Hippocampal formation (tissue), 2 donors: Measurements from ENCODE around the gene LAMA2.

Experiments
- DNase-seq, 2 donors: peaks; one replicate each; lab custom pipeline; 2025; lab: John Stamatoyannopoulos, UW

LAMA2 gene

DNA sequence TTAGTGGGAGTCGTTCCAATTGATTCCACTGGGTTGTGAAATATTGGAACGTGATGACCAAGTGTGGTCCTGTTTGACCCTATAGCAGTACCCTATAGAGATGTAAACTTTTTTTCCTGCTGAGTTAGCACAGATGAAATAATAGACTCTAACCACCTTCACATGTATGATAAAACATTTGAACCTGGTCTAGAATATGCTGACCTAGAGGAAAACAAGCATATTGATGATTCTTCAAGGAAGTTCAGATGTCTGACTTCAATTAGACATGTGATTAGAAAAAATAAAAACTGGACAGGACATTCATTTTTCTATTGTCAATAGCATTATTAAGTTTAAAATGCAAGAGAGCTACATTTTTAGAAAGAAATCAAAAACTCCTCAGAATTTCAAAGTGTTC, 424.9 kb downstream of the LAMA2 start:
- no peak for DNase-seq

DNA sequence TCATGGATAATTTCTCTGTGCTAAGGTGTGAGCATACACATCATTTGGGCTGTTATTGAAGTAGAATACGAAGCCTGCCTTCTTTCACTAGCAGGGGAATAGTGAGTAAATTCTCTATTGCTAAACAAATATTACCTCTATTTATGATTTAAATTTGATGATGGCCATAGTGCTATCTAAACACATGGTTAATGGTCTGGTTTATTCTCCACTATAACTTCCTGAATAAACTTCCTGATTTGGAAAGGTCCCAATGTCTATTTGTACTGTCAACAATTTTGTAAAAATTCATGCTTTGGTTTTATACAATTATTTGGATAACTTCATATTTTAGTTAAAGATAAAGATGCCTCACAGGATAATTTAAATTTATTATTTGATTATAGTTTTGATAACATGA, 426.2 kb downstream of the LAMA2 start:
- DNase-seq, result no peak

DNA sequence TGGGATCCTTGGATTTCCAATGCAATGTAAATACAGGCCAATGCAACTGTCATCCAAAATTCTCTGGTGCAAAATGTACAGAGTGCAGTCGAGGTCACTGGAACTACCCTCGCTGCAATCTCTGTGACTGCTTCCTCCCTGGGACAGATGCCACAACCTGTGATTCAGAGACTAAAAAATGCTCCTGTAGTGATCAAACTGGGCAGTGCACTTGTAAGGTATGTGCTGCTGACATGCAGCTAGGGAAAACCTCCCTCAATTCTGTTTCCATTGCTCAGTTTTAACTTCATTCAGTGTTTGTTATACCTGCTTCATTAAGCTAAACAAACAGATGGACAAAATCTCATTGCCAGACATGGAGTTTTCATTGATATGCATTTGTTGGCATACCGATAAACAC, 429.9 kb downstream of the LAMA2 start:
- DNase-seq, result no peak

DNA sequence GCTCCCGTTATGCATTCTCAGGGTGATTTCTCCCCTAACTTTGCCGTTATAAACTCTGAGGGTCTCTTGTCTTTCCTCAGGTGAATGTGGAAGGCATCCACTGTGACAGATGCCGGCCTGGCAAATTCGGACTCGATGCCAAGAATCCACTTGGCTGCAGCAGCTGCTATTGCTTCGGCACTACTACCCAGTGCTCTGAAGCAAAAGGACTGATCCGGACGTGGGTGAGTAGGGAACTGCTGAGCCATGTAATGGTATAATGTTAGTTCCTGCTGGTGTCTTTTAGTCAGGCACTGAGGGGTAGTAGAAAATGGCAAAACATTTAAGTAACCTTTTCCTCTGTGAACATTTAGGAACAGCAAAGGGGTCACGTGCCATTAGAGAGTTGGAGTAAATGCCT, 431.6 kb downstream of the LAMA2 start:
- no peak for DNase-seq

DNA sequence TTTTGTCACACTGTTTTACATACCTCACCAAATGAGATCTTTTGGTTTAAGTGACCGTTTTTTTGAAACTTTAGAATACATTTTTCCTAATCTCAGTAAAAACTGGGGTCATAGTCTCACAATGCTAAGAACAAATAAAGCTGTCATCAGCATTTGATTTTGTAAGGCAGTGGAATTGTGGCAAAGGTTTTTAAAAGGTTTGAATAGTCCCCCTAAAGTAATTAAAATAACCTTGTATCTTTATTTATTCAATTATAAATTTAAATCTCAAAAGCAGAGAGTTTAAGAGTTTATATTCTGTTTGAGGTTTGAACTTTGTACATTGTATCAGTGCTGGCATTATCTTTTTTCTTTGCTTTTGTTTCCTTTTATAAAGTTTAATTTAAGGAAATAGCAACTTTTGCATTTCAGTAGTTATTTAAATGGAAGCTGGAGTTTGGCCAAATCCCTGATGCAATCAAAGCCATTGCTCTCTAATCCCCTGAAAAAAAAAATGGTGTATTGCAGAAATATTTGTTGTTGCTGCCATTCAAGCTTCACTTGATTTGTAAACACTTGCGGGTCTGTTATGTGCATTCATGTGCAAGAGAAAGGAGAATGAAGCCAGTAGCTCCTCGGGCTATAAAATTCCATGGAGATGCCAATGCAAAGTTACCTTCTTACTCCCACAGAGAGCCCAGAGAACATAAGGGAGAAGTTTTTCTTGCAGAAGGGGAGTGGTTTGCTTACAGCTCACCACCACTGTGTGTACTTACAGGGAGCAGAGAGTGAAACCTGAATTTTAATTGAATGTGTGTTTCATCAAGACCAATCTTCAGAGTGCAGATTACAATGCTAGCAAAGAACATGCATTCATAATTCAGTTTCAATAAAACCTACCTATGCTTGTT, 435.2 kb downstream of the LAMA2 start:
- DNase-seq, result no peak

DNA sequence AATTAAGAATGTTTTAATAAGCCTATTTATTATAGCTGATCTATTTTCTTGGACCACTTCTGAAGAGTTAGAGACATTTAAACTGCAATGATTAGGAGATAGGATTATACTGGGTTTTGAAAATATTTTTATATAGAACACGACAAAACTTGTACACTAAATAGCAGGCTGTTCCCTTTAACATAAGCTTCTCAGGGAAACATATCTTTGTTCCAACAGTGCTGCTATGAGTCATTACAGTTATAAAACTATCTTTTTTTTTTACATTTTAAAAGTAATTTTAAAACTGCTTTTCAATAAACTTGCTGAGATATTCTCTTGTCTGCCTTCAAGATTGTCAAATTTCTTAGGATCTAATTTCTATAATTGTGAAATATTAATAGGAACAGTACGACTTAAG, 438.0 kb downstream of the LAMA2 start:
- no peak for DNase-seq

DNA sequence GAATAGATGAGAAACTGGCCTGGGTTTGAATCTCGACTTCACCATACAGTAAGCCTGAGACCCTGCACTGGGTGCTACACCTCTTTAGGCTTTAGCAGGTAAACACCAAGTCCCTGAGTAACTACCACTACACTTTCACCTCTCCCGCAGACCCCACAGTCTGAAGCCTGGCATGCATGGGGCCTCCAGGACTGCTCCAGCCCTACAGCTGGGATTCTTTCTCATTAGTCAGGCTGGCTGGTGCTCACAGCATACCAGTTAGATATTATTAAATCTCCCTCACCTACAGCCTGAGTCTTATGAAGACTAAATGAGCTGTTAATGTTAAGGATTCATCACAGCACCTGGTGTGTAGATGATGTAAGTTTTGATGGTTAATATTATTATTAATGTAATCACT, 438.4 kb downstream of the LAMA2 start:
- DNase-seq, result no peak

DNA sequence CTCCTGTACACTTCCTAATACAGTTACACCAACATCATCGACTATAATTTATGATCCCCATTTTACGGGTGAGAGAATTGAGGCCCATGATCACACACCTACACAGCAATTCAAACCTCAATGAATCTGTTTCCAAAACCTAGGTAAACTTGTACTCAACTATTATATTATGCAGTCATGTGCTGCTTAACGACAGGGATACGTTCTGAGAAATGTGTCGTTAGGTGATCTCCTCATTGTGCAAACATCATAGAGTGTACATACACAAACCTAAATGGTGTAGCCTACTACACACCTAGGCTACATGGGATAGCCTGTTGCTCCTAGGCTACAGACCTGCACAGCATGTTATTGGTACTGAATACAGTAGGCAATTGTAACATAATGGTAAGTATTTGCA, 441.4 kb downstream of the LAMA2 start:
- no peak for DNase-seq

DNA sequence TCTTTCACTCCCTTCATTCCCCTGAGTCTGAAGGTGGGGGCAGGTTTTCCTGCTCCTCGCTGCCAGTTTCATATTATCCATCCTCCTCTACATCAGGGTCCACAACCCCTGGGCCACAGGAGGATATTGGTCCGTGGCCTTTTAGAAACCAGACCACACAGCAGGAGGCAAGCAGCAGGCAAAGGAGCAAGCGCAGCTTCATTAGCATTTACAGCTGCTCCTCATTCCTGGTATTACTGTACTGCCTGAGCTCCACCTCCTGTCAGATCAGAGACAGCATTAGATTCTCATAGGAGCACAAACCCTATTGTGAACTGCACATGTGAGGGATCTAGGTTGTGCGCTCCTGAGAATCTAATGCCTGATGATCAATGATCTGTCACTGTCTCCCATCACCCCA, 446.7 kb downstream of the LAMA2 start:
- DNase-seq, result no peak

DNA sequence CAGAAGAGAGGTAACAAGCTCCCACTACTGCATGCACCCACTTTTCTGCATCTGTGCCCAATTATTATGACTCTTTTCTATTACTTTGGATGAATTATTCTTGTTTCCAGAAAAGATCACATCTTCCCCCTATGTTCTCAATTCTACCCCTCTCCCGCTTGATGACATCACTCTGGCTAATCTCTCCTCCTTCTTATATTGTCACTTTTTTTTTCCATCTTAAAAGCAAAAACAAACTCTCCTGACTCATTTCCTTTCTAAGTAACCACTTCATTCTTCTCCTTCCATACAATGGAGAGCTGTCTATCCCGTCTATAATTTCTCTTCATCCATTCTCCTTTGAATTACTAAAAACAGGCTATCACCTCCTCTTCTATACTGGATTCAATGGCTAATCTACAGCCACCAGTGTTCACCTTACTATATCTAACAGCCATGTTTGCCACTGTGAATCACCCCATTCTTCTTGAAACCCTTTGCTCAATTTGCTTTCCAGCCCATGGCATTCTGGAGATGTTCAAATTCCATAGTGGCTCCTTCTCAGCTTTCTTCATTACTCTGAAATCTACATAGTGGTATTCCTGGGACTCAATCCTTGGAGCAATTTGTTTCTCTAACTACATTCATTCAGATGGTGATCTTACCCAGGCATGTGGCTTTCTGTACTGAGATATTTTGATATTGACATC, 448.7 kb downstream of the LAMA2 start:
- no peak for DNase-seq

DNA sequence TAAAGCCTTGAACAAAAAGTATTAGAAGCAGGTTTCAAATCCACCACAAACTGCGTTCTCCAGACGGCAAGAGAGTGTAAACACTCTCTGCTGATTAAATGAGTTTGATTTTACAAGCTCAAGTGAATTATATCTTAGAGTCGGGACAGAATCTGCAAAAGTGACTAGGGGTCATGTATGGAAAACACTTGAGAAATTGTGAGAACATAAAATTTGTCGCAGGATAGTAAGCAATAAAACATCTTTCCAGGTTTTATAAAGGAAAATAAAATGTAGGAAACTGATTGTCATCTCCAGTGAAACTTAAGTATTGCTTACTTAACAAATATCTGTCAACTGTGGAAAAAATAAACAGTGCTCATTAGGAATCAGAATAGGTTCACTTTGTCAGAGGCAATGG, 452.9 kb downstream of the LAMA2 start:
- DNase-seq, result no peak

DNA sequence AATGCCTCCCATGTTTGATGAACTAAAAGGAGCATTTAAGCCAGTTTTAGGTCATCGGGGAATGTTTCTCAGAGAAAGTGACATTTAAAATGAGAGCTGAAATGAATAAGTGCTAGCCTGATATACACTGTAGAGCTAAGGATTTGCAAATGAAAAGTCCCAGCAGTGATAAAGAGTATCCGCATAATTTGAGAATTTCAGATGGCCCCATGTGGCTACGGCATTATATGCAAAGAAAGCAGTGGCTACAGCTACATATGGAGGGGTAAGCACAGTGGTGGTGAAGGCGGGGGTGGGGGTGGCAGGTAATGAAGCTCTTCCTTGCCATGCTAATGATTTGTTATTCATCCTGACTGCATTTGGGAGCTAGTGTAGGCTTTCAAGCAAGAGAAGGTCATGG, 455.7 kb downstream of the LAMA2 start:
- DNase-seq, result no peak

DNA sequence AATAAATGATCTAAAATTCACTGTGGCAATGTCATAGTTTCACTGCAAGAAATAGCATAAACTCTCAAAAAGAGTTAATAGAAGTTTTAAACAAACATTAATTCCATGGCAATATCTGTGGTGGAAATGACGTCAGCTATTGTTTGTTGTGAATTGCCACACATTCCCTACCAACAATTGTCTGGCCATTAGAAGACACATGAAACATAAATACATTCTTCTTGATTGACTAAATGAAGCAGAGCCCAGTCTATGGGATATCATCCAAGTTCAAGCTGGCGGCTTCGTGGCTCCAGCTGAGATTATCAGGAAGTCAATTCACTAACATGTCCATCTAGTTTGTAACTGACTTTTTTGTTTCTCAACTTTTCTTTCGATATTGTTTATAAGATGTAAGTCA, 458.0 kb downstream of the LAMA2 start:
- DNase-seq, result no peak

DNA sequence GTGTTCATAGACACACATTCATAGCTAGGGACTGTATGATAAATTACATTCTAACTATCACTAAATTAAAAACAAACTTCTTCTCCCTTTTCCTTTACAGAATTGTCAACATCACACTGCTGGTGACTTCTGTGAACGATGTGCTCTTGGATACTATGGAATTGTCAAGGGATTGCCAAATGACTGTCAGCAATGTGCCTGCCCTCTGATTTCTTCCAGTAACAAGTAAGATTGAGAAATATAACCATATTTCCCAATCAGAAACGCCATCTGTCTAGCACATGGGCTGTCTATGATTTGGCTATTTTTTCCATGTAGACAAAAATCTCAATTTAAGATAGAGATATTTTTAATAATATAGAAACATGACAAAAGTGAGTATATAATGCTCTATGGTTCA, 459.3 kb downstream of the LAMA2 start:
- no peak for DNase-seq

DNA sequence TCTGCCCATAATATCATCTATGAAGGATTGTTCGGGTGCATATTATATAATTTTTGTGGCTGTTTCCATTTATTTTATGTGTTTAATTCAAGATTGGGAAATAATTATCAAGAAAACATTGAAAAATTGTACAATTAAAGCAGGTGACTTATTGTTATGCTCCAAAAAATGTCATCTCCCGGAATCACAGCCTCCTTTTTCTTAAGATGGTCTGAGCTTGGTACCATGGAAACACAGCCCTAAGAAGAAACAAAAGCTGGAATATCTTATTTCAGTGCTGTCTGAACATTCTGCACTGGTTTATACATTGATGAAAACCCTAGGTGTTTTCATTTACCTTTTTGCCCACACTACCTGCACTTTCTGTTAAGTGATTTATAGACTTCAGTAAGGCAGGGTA, 459.9 kb downstream of the LAMA2 start:
- DNase-seq, result no peak

DNA sequence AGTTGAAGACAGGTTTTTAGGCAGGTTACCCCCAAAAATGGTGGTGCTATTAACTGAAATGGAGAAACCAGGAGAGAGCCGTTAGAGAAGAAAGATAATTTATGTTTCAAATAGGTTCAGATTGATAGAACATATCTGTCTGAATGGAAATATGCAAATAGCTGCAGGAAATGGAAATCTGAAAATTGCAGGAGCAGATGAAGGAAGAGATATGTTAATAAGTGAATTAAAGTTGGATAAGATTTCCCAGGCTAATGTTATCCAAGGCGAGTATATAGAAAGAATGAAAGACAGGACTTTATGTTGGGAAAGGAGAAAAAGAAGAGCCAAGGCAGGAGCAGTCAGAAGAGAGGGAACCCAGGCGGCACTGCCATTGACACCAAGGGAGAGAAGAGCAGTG, 461.4 kb downstream of the LAMA2 start:
- DNase-seq, result no peak

DNA sequence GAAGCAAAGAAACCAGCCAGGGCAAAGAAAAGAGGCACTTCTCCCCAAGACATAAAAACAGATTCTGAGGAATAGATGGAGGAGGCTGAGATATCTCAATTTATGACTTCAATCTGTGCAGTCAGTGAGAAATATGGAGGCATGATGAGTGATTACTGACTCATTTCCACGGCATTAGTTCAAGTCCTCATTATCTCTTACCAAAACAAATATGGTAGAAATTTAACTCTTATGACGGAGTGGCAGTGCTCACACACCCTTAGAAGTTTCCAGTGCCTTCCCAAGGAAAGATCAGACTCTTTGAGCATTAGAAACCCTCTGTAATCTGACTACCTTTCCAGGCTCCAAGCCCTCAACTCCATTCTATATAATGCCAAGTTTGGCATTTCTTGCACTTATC, 463.0 kb downstream of the LAMA2 start:
- no peak for DNase-seq

DNA sequence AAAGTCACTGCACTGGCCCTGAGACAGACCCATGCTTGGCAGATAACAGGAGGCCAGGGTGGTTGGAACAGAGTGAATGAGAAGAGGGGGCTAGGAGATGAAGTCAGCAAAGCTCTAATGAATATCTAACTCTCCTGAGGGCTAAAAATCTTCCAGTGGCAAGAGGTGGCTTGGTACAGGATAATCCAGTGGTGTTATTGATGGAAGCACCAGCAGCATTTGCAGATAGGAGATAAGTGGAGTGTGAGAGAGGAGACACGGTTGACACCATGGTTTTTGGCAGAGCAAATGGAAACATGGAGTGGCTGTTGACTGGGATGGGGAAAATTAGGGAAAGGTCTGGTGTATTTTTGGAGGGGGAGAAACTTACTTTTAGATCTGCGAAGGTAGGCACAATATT, 464.0 kb downstream of the LAMA2 start:
- no peak for DNase-seq

DNA sequence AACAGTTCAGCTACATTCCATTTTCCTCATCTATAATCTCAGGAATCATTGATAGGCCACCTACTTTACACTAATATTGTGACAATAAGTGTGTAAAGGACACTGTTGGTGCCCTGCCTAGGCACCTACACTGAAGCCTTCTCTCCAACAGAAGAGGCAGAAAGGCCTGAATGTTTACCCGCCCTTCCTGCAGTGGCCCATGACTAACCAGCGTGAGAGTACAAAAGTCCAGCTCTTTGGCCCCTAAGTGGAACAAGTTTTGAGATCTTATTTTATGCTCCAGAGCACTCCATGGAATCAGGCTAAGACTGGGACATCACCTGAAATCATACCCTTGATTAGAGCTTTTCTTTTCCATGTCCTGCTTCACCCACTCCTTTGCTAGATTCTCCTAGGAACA, 467.3 kb downstream of the LAMA2 start:
- no peak for DNase-seq

DNA sequence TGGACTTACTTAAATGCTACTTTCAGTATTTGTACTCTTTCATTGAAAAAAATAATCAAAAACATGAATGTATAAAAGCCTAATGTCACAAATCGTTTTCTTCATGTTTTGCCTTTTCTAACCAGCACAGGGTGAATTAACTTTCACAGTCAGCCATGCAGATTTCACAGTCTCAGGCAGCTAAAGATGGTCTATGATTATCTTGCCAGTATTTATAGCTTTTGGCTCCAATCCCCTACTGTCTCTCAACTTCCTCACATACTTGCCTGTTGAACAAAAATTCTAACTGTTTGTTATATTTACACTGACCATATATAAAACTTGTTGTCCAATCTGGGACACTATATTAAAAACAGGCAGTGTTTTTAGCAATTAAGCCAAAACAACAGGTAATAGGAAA, 468.9 kb downstream of the LAMA2 start:
- no peak for DNase-seq

DNA sequence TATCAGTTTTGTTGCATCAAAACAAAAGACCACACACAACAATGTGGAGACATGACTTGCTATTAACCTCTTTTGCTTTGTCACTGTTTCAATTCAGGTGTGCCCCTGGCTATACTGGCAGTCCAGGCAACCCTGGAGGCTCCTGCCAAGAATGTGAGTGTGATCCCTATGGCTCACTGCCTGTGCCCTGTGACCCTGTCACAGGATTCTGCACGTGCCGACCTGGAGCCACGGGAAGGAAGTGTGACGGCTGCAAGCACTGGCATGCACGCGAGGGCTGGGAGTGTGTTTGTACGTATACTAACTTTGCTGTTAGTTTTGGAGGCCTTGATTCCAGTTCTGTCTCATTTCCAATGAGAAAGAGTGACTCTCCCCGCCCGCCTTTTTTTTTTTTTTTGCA, 470.1 kb downstream of the LAMA2 start:
- DNase-seq, result no peak

DNA sequence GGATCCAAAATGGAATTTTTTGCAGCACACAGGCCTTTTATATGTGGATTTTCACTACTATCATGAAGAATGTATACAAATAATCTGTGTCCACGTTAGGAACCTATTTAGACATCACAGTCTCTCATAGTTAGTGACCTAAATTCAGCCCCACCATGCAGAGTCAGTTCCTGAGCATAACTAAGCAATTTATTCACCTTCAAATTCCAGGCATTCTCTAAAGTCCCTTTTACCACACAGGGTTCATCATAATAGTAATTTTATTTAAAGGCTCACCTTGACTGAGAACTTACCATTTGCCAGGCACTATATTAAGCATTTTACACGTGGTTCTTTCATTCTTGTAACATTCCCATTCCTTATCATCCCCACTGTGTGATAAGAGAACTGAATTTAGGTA, 473.2 kb downstream of the LAMA2 start:
- no peak for DNase-seq

DNA sequence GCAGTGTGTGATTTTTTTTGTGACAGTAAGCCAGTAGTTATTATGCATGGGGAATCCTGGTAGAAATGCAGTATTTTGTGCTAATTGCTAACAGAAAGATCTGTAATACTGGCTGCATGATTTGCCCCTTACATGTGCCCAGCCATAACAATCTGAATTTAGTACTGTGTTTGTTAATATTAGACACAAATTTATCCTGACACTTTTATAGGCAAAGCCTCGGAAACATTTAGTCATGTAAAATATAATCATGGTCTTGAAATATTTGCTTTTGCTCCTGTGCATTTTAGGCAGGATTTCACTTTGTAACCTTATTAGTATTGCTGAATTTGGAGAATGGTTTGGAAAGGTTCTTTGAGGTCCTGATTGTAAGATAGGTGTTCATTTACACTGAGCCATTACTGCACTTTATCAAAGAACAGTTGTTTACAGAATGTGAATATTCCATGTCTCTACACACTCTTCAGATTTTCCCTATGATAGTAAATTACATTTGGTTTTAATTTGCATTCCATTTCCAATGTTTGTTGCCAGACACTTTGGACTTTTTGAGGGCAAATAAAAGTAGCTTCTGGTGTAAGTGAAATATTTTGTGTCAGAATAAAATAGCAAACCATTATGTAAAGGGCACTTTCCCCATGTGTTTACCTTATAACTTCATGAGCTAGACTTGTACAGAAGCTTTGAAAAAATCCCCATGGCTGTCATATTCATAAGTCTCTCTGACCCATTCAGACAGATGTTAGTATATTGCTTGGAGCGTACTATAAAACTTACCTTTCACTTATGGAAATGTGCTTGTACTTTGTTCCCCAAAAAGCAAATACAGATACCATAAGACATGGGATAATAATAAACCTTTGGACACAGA, 477.1 kb downstream of the LAMA2 start:
- DNase-seq, result no peak
